Neural cell (in vitro differentiated cells): ENCODE data around the gene ALKBH8. TPM values are rescaled to one million over a fixed set of nuclear protein-coding genes. Genes with fewer than 3 reads are reported as not detected.

Experiments
- H2AFZ ChIP-seq: fragments of 200-600, 300-800 bp; sonication (generic), shearing (Covaris generic); 2 replicates; pipeline ENCODE4 v1.6.0; 2014; ENCODE audit warnings: low read depth, mild to moderate bottlenecking, antibody characterized with exemption, low read length, moderate library complexity
- H3F3A ChIP-seq: fragments of 200-600 bp; shearing (Covaris generic); 2 replicates; pipeline ENCODE4 v1.6.1; 2016; ENCODE audit warnings: mild to moderate bottlenecking, moderate library complexity, mixed read lengths, antibody characterized with exemption, low read length; ENCODE audit not compliant: insufficient read depth, poor library complexity, severe bottlenecking
- H3K27ac ChIP-seq: fragments of 200-600, 300-800 bp; sonication (generic), shearing (Covaris generic); 2 replicates; pipeline ENCODE4 v1.5.1; 2014; ENCODE audit warnings: mild to moderate bottlenecking, low read length, moderate library complexity
- H3K27me3 ChIP-seq: fragments of 300-800, 200-600 bp; sonication (generic), shearing (Covaris generic); 2 replicates; pipeline ENCODE4 v1.6.0; 2014; ENCODE audit warnings: mild to moderate bottlenecking, low read depth, low read length, moderate library complexity; ENCODE audit not compliant: insufficient read depth
- H3K36me3 ChIP-seq: fragments of 300-800, 200-600 bp; sonication (generic), shearing (Covaris generic); 2 replicates; pipeline ENCODE4 v1.5.1; 2014; ENCODE audit warnings: mild to moderate bottlenecking, antibody characterized with exemption, low read length, moderate library complexity; ENCODE audit not compliant: insufficient read depth
- H3K4me2 ChIP-seq: fragments of 300-800, 200-600 bp; sonication (generic), shearing (Covaris generic); 2 replicates; pipeline ENCODE4 v1.6.0; 2014; ENCODE audit warnings: mild to moderate bottlenecking, low read length
- H3K4me3 ChIP-seq: fragments of 300-800, 200-600 bp; sonication (generic), shearing (Covaris generic); 2 replicates; pipeline ENCODE4 v1.5.1; 2014; ENCODE audit warnings: mild to moderate bottlenecking, low read length, moderate library complexity
- H3K79me2 ChIP-seq: fragments of 200-600 bp; shearing (Covaris generic); replicated peaks from 2 replicates; pipeline ENCODE4 v1.6.0; 2014; ENCODE audit warnings: mild to moderate bottlenecking, low read length, moderate library complexity; ENCODE audit not compliant: insufficient read depth
- H3K9ac ChIP-seq: fragments of 300-800, 200-600 bp; sonication (generic), shearing (Covaris generic); 2 replicates; pipeline ENCODE4 v1.6.1; 2016; ENCODE audit warnings: mild to moderate bottlenecking, low read length, mixed read lengths
- H3K9me2 ChIP-seq: fragments of 200-600 bp; shearing (Covaris generic); 2 replicates; pipeline ENCODE4 v1.6.1; 2016; ENCODE audit warnings: mild to moderate bottlenecking, low read length, mixed read lengths; ENCODE audit not compliant: insufficient read depth
- H3K9me3 ChIP-seq: fragments of 200-600, 300-800 bp; sonication (generic), shearing (Covaris generic); 2 replicates; pipeline ENCODE4 v1.6.1; 2016; ENCODE audit warnings: mild to moderate bottlenecking, mixed run types, low read length, moderate library complexity, mixed read lengths
- H4K20me1 ChIP-seq: fragments of 200-600 bp; shearing (Covaris generic); 2 replicates; pipeline ENCODE4 v1.6.1; 2016; ENCODE audit warnings: mild to moderate bottlenecking, mixed run types; ENCODE audit not compliant: insufficient read depth
- CTCF ChIP-seq: fragments of 450-650 bp; IDR thresholded peaks from 2 replicates; pipeline ENCODE4 v1.5.1; 2014; ENCODE audit warnings: antibody characterized with exemption, mild to moderate bottlenecking, moderate library complexity; ENCODE audit not compliant: poor library complexity, severe bottlenecking
- EP300 ChIP-seq: fragments of 450-650 bp; conservative IDR thresholded peaks from 2 replicates; pipeline ENCODE4 v1.6.1; 2014; ENCODE audit warnings: antibody characterized with exemption, mild to moderate bottlenecking, moderate library complexity; ENCODE audit not compliant: poor library complexity, severe bottlenecking
- EZH2 ChIP-seq: fragments of 200-600, 300-800 bp; shearing (Covaris generic), sonication (generic); IDR thresholded peaks from 2 replicates; pipeline ENCODE4 v1.6.1; 2014; ENCODE audit warnings: antibody characterized with exemption, low read length, borderline replicate concordance, mild to moderate bottlenecking; ENCODE audit not compliant: insufficient read depth, poor library complexity, severe bottlenecking
- MXI1 ChIP-seq: fragments of 450-650 bp; conservative IDR thresholded peaks from 2 replicates; pipeline ENCODE4 v1.6.1; 2014; ENCODE audit warnings: antibody characterized with exemption, mild to moderate bottlenecking; ENCODE audit not compliant: poor library complexity, severe bottlenecking
- POLR2AphosphoS5 ChIP-seq: IDR thresholded peaks from 2 replicates; pipeline ENCODE4 v1.6.1; 2012
- RAD21 ChIP-seq: fragments of 450-650 bp; conservative IDR thresholded peaks from 2 replicates; pipeline ENCODE4 v1.6.1; 2014; ENCODE audit warnings: antibody characterized with exemption, mild to moderate bottlenecking, moderate library complexity
- REST ChIP-seq: IDR thresholded peaks from 2 replicates; pipeline ENCODE4 v1.6.1; 2012; ENCODE audit warnings: borderline replicate concordance
- SMC3 ChIP-seq: fragments of 450-650 bp; conservative IDR thresholded peaks from 2 replicates; pipeline ENCODE4 v1.6.1; 2014; ENCODE audit warnings: antibody characterized with exemption, mild to moderate bottlenecking, moderate library complexity; ENCODE audit not compliant: poor library complexity
- TAF1 ChIP-seq: IDR thresholded peaks from 2 replicates; pipeline ENCODE4 v1.6.1; 2012; ENCODE audit warnings: low read depth
- polyA plus RNA-seq: library from polyadenylated mRNA; depleted of rRNA; stranded (reverse); fragments of >200 nt; gene quantifications from 2 replicates; pipeline ENCODE4 v1.2.3, GENCODE V29; 2014

Gene ALKBH8
- polyA plus RNA-seq, 1 donor from 2014 or later = 7.6 TPM

- Histone ChIP-seq H3K27me3 (no peaks in the 10 kb centered on the region), H3K36me3 (no peaks in the 10 kb centered on the region), H3K79me2 (no peaks in the 10 kb centered on the region), H3F3A (no peaks in the 10 kb centered on the region), H3K4me3 (no peak overlapping the region), H3K9me2 (no peaks in the 10 kb centered on the region), H4K20me1 (no peaks in the 10 kb centered on the region), H2AFZ (no peak overlapping the region), H3K4me2 (no peak overlapping the region), H3K9ac (no peak overlapping the region), H3K9me3 (no peaks in the 10 kb centered on the region), H3K27ac (no peak overlapping the region)
- TF ChIP-seq CTCF = no peak
- no peak for TF ChIP-seq TAF1
- TF ChIP-seq EZH2 = no peak
- TF ChIP-seq REST = no peak
- TF ChIP-seq POLR2AphosphoS5 = no peak
- TF ChIP-seq MXI1 = no peak
- no peak for TF ChIP-seq EP300
- no peak for TF ChIP-seq RAD21
- TF ChIP-seq SMC3 = no peak
Observed at GRCh38 chr11:107562647-107563208, 2.8 kb downstream of the ALKBH8 start.

- Histone ChIP-seq H3K9me2 (no peaks in the 10 kb centered on the region), H3K9me3 (no peaks in the 10 kb centered on the region), H4K20me1 (no peaks in the 10 kb centered on the region), H3K9ac (no peak overlapping the region), H2AFZ (no peak overlapping the region), H3K4me2 (no peak overlapping the region), H3K27me3 (no peaks in the 10 kb centered on the region), H3F3A (no peaks in the 10 kb centered on the region), H3K36me3 (no peaks in the 10 kb centered on the region), H3K27ac (no peak overlapping the region), H3K4me3 (no peak overlapping the region), H3K79me2 (no peaks in the 10 kb centered on the region)
- no peak for TF ChIP-seq RAD21
- no peak for TF ChIP-seq TAF1
Observed at GRCh38 chr11:107561688-107562087, 3.8 kb downstream of the ALKBH8 start.

GRCh38 chr11:107550304-107550703, 15.2 kb downstream of the ALKBH8 start:
- no peaks in the 10 kb centered on the region for H3F3A ChIP-seq
- H3K4me2 ChIP-seq = no peak overlapping the region
- no peaks in the 10 kb centered on the region for H4K20me1 ChIP-seq
- no peaks in the 10 kb centered on the region for H3K79me2 ChIP-seq
- no peaks in the 10 kb centered on the region for H3K9me3 ChIP-seq
- no peaks in the 10 kb centered on the region for H3K9me2 ChIP-seq
- no peak overlapping the region for H3K4me3 ChIP-seq
- peaks cover 4% of the 10 kb centered on the region for H3K36me3 ChIP-seq
- H2AFZ ChIP-seq = no peak overlapping the region
- no peaks in the 10 kb centered on the region for H3K27me3 ChIP-seq
- H3K9ac ChIP-seq = no peak overlapping the region
- no peak overlapping the region for H3K27ac ChIP-seq
- TF ChIP-seq POLR2AphosphoS5 (no peak), RAD21 (no peak), TAF1 (no peak), EP300 (no peak), MXI1 (no peak), REST (no peak), EZH2 (no peak), SMC3 (no peak), CTCF (no peak)
